Keratinocyte (primary cell): ENCODE data around the gene CXCL5. TPM values are rescaled to one million over a fixed set of nuclear protein-coding genes. Genes with fewer than 3 reads are reported as not detected.

Source experiments
- DNase-seq: peaks from one replicate; pipeline ENCODE4 v3.0.0-alpha.2; 2011; ENCODE audit warnings: low read depth, missing footprints, low spot score
- FAIRE-seq: peaks from 2 replicates; lab custom pipeline; 2011; peaks lifted over from hg19 to GRCh38; lab: Jason Lieb, UNC
- H2AFZ ChIP-seq: 2 replicates; pipeline ENCODE4 v1.6.0; 2012; ENCODE audit warnings: low read length, control low read depth, inconsistent platforms; ENCODE audit not compliant: control insufficient read depth
- H3K27ac ChIP-seq: 2 replicates; pipeline ENCODE4 v1.5.1; 2011; ENCODE audit warnings: low read length; ENCODE audit not compliant: control insufficient read depth, insufficient read depth
- H3K27me3 ChIP-seq: 3 replicates; pipeline ENCODE4 v1.6.0; 2011; ENCODE audit warnings: low read length; ENCODE audit not compliant: control insufficient read depth, insufficient read depth; ENCODE audit errors: extremely low read depth
- H3K36me3 ChIP-seq, 2 experiments: 2 replicates in 1 of 2; 3 replicates in 1 of 2; pipeline ENCODE4 v1.5.1; 2011; ENCODE audit warnings: low read length in 2 of 2, mild to moderate bottlenecking in 1 of 2; ENCODE audit not compliant: control insufficient read depth in 2 of 2, insufficient read depth in 2 of 2; ENCODE audit errors: extremely low read depth in 1 of 2
- H3K4me1 ChIP-seq: 3 replicates; pipeline ENCODE4 v1.5.1; 2011; ENCODE audit warnings: low read length; ENCODE audit not compliant: control insufficient read depth, insufficient read depth; ENCODE audit errors: extremely low read depth
- H3K4me2 ChIP-seq: 3 replicates; pipeline ENCODE4 v1.6.0; 2011; ENCODE audit warnings: low read depth, low read length; ENCODE audit not compliant: control insufficient read depth, insufficient read depth; ENCODE audit errors: extremely low read depth
- H3K4me3 ChIP-seq, 3 experiments: fragments of 200-600 bp in 1 of 3; sonication (generic) in 1 of 3; 2 replicates in 2 of 3; 3 replicates in 1 of 3; pipeline ENCODE4 v1.5.1; 2011 to 2016; ENCODE audit warnings: low read length in 3 of 3, mild to moderate bottlenecking in 3 of 3, control low read depth in 2 of 3, inconsistent platforms in 1 of 3, low read depth in 1 of 3, mixed read lengths in 1 of 3, mixed run types in 1 of 3, moderate library complexity in 1 of 3; ENCODE audit not compliant: control insufficient read depth in 2 of 3, insufficient read depth in 2 of 3; ENCODE audit errors: extremely low read depth in 1 of 3
- H3K79me2 ChIP-seq: 2 replicates; pipeline ENCODE4 v1.6.0; 2012; ENCODE audit warnings: low read length; ENCODE audit not compliant: control insufficient read depth, insufficient read depth
- H3K9ac ChIP-seq: 3 replicates; pipeline ENCODE4 v1.6.0; 2011; ENCODE audit warnings: low read length; ENCODE audit not compliant: control insufficient read depth, insufficient read depth; ENCODE audit errors: extremely low read depth
- H3K9me1 ChIP-seq: 3 replicates; pipeline ENCODE4 v1.6.0; 2011; ENCODE audit warnings: low read length; ENCODE audit not compliant: control insufficient read depth, insufficient read depth; ENCODE audit errors: extremely low read depth
- H3K9me3 ChIP-seq: 2 replicates; pipeline ENCODE4 v1.5.1; 2012; ENCODE audit warnings: low read depth, low read length; ENCODE audit not compliant: control insufficient read depth
- H4K20me1 ChIP-seq: 3 replicates; pipeline ENCODE4 v1.6.0; 2011; ENCODE audit warnings: low read length; ENCODE audit not compliant: control insufficient read depth, insufficient read depth; ENCODE audit errors: extremely low read depth
- CTCF ChIP-seq, 3 experiments: IDR thresholded peaks in 1 of 3; conservative IDR thresholded peaks in 1 of 3; optimal IDR thresholded peaks in 1 of 3; 2 replicates in 2 of 3; 3 replicates in 1 of 3; pipeline versions ENCODE3 to v1.5.1; 2011; ENCODE audit warnings: low read length in 3 of 3, mild to moderate bottlenecking in 3 of 3, moderate library complexity in 2 of 3, control low read depth in 1 of 3, inconsistent platforms in 1 of 3; ENCODE audit not compliant: insufficient read depth in 2 of 3; ENCODE audit errors: extremely low read depth in 1 of 3
- EZH2 ChIP-seq: IDR thresholded peaks from one replicate; pipeline ENCODE4 v1.6.1; 2012; ENCODE audit warnings: inconsistent platforms, mild to moderate bottlenecking, low read length, moderate library complexity
- dilution Hi-C: fragments of 300-500 bp; cut with MboI; formaldehyde crosslinking; loops from one replicate; pipeline ENCODE4 v1.7.0; 2020; ENCODE audit warnings: low sequenced_read_pairs; ENCODE audit not compliant: extremely low pct_ligation_motif_present
- polyA plus RNA-seq, 5 experiments: library from polyadenylated mRNA; depleted of rRNA in 3 of 5; stranded (reverse) in 3 of 5; stranded (forward) in 1 of 5; unstranded in 1 of 5; fragments of >200 nt; gene quantifications; 1 replicate in 1 of 5; 2 replicates in 3 of 5; 3 replicates in 1 of 5; pipeline versions ENCODE4 v1.2.1 to v1.2.3, GENCODE V29; 2011 to 2012; ENCODE audit warnings: missing spikeins in 2 of 5, low read depth in 1 of 5, low replicate concordance in 1 of 5

CXCL5 gene
- polyA plus RNA-seq, 1 donor (not counting 4 experiments of a cell fraction or from before 2014, with no cell fraction given) = 0.76 TPM

GRCh38 chr4:74037076-74037955 lies 38.8 kb upstream of the CXCL5 start:
- Histone ChIP-seq H3K9me3 (no peaks in the 10 kb centered on the region), H3K4me1 (peaks cover 17% of the 10 kb centered on the region), H3K27me3 (no peaks in the 10 kb centered on the region), H4K20me1 (no peaks in the 10 kb centered on the region), H3K9ac (peak overlapping the region; percentile 90), H3K4me3 (peak overlapping the region; percentile 55 to 89 (median 82)), H3K9me1 (no peaks in the 10 kb centered on the region), H3K27ac (peak overlapping the region; percentile 83), H3K4me2 (peak overlapping the region; percentile 88), H3K36me3 (no peaks in the 10 kb centered on the region), H3K79me2 (no peaks in the 10 kb centered on the region), H2AFZ (no peak overlapping the region)
- no peak for TF ChIP-seq EZH2
- no peak for TF ChIP-seq CTCF (optimal IDR thresholded peaks at IDR 0.05 in 1 of 3, IDR thresholded peaks at IDR 0.05 in 1 of 3, conservative IDR thresholded peaks at IDR 0.05 in 1 of 3; ENCODE audit: extremely low read depth in 1 of 3, insufficient read depth in 2 of 3, low read length in 3 of 3)
- FAIRE-seq (peak; percentile 64), DNase-seq (no peak)
- dilution Hi-C loops = no loop called here

- DNase-seq (no peak), FAIRE-seq (peak; percentile 56)
- H3K36me3 ChIP-seq = no peaks in the 10 kb centered on the region
- no peak overlapping the region for H3K4me2 ChIP-seq
- peak overlapping the region; percentile 46 for H3K27ac ChIP-seq
- H3K9me1 ChIP-seq = no peaks in the 10 kb centered on the region
- H3K27me3 ChIP-seq = no peaks in the 10 kb centered on the region
- H3K79me2 ChIP-seq = no peaks in the 10 kb centered on the region
- no peak overlapping the region for H3K9ac ChIP-seq
- dilution Hi-C loops = no loop called here
- H2AFZ ChIP-seq = no peak overlapping the region
- H4K20me1 ChIP-seq = no peaks in the 10 kb centered on the region
- no peak overlapping the region for H3K4me3 ChIP-seq
- no peaks in the 10 kb centered on the region for H3K9me3 ChIP-seq
- peaks cover 17% of the 10 kb centered on the region for H3K4me1 ChIP-seq
- TF ChIP-seq CTCF (optimal IDR thresholded peaks at IDR 0.05 in 1 of 3, IDR thresholded peaks at IDR 0.05 in 1 of 3, conservative IDR thresholded peaks at IDR 0.05 in 1 of 3; ENCODE audit: extremely low read depth in 1 of 3, insufficient read depth in 2 of 3, low read length in 3 of 3) (no peak), EZH2 (no peak)
Observed at GRCh38 chr4:74033739-74034138, 35.3 kb upstream of the CXCL5 start.
